GM23338 (cell line): ENCODE measurements around the gene SLC25A6. TPM values are rescaled to one million over a fixed set of nuclear protein-coding genes. Genes with fewer than 3 reads are reported as not detected.

ENCODE experiments used
- ATAC-seq: fragments of 200-7000 bp; cut with Tn5 transposase; 3 replicates; pipeline ENCODE4 v1.9.1; 2020
- DNase-seq: peaks from one replicate; pipeline ENCODE4 v3.0.0-alpha.2; 2015; ENCODE audit warnings: low spot score
- H2AFZ ChIP-seq: fragments of 200-600 bp; sonication (generic); 2 replicates; pipeline ENCODE4 v1.8.0; 2016; ENCODE audit warnings: antibody characterized with exemption, mild to moderate bottlenecking, moderate library complexity
- H3F3A ChIP-seq: fragments of 200-600 bp; sonication (generic); replicated peaks from 2 replicates; pipeline ENCODE4 v1.8.0; 2017; ENCODE audit warnings: antibody characterized with exemption, mixed run types, low read depth
- H3K27ac ChIP-seq: fragments of 200-600 bp; sonication (generic); 2 replicates; pipeline ENCODE4 v1.6.1; 2016; ENCODE audit warnings: low read depth
- H3K27me3 ChIP-seq: fragments of 200-600 bp; sonication (generic); 2 replicates; pipeline ENCODE4 v1.8.0; 2016; ENCODE audit warnings: mild to moderate bottlenecking, mixed run types, moderate library complexity; ENCODE audit not compliant: insufficient read depth
- H3K36me3 ChIP-seq: fragments of 200-600 bp; sonication (generic); 2 replicates; pipeline ENCODE4 v1.8.0; 2016; ENCODE audit warnings: mild to moderate bottlenecking; ENCODE audit not compliant: insufficient read depth
- H3K4me1 ChIP-seq: fragments of 200-600 bp; sonication (generic); 2 replicates; pipeline ENCODE4 v1.8.0; 2016; ENCODE audit warnings: mild to moderate bottlenecking, moderate library complexity; ENCODE audit not compliant: insufficient read depth
- H3K4me2 ChIP-seq: fragments of 200-600 bp; sonication (generic); 2 replicates; pipeline ENCODE4 v1.7.1; 2017; ENCODE audit warnings: mixed run types
- H3K4me3 ChIP-seq: fragments of 200-600 bp; sonication (generic); 2 replicates; pipeline ENCODE4 v1.6.1; 2016; ENCODE audit warnings: mixed run types
- H3K79me2 ChIP-seq: fragments of 200-600 bp; sonication (generic); replicated peaks from 2 replicates; pipeline ENCODE4 v1.8.0; 2017; ENCODE audit warnings: mild to moderate bottlenecking; ENCODE audit not compliant: insufficient read depth
- H3K9me2 ChIP-seq: fragments of 200-600 bp; sonication (generic); 2 replicates; pipeline ENCODE4 v1.8.0; 2017; ENCODE audit not compliant: insufficient read depth
- H4K20me1 ChIP-seq: fragments of 200-600 bp; sonication (generic); replicated peaks from 2 replicates; pipeline ENCODE4 v1.8.0; 2017; ENCODE audit warnings: mild to moderate bottlenecking; ENCODE audit not compliant: insufficient read depth
- H3K27ac Mint-ChIP-seq: 2 replicates; pipeline ENCODE4 v1.8.0; 2020; ENCODE audit warnings: inconsistent platforms, mild to moderate bottlenecking, moderate library complexity, mixed read lengths
- H3K27me3 Mint-ChIP-seq: 3 replicates; pipeline ENCODE4 v1.8.0; 2022; ENCODE audit warnings: low read depth, mild to moderate bottlenecking, moderate library complexity, mixed read lengths, inconsistent platforms; ENCODE audit not compliant: insufficient read depth, poor library complexity
- H3K36me3 Mint-ChIP-seq: 3 replicates; pipeline ENCODE4 v1.8.0; 2021; ENCODE audit warnings: low read depth, mild to moderate bottlenecking, inconsistent platforms, moderate library complexity, mixed read lengths
- H3K4me1 Mint-ChIP-seq: 3 replicates; pipeline ENCODE4 v1.8.0; 2020; ENCODE audit warnings: mild to moderate bottlenecking, inconsistent platforms, mixed read lengths
- H3K4me3 Mint-ChIP-seq: 3 replicates; pipeline ENCODE4 v1.8.0; 2021; ENCODE audit warnings: moderate library complexity, mild to moderate bottlenecking, inconsistent platforms, mixed read lengths
- H3K9me3 Mint-ChIP-seq: 3 replicates; pipeline ENCODE4 v1.8.0; 2020; ENCODE audit warnings: moderate library complexity, mild to moderate bottlenecking, inconsistent platforms, mixed read lengths
- CREB1 ChIP-seq: fragments of 250-450 bp; sonication (Bioruptor Pico); IDR thresholded peaks from 2 replicates; pipeline ENCODE4 v1.5.0; 2020; ENCODE audit warnings: low read depth, mild to moderate bottlenecking, moderate library complexity
- CTCF ChIP-seq, 2 experiments: fragments of 200-600 bp in 1 of 2; sonication (generic) in 1 of 2; conservative IDR thresholded peaks; 2 replicates each; pipeline versions ENCODE4 v1.5.1 to v1.6.1; 2016 to 2017; ENCODE audit warnings: antibody characterized with exemption in 2 of 2, low read depth in 2 of 2, mild to moderate bottlenecking in 2 of 2, moderate library complexity in 1 of 2
- ETS1 ChIP-seq: IDR thresholded peaks from 2 replicates; pipeline ENCODE4 v1.6.1; 2016; ENCODE audit warnings: antibody characterized with exemption
- EZH2 ChIP-seq: fragments of 200-600 bp; sonication (generic); IDR thresholded peaks from one replicate; pipeline ENCODE4 v1.8.0; 2017; ENCODE audit warnings: antibody characterized with exemption, mild to moderate bottlenecking, low read depth; ENCODE audit not compliant: unreplicated experiment
- EZH2phosphoT487 ChIP-seq: fragments of 200-600 bp; sonication (generic); IDR thresholded peaks from one replicate; pipeline ENCODE4 v1.8.1; 2018; ENCODE audit warnings: antibody characterized with exemption; ENCODE audit not compliant: unreplicated experiment
- JUNB ChIP-seq: IDR thresholded peaks from one replicate; pipeline ENCODE4 v1.6.1; 2016; ENCODE audit warnings: antibody characterized with exemption; ENCODE audit not compliant: unreplicated experiment
- NANOG ChIP-seq: IDR thresholded peaks from 2 replicates; pipeline ENCODE4 v1.6.1; 2016; ENCODE audit warnings: antibody characterized with exemption, borderline replicate concordance
- POLR2AphosphoS5 ChIP-seq: IDR thresholded peaks from 2 replicates; pipeline ENCODE4 v1.6.1; 2016; ENCODE audit warnings: antibody characterized with exemption, low read depth
- STAT1 ChIP-seq: IDR thresholded peaks from one replicate; pipeline ENCODE4 v1.6.1; 2016; ENCODE audit warnings: antibody characterized with exemption; ENCODE audit not compliant: unreplicated experiment
- ZNF114 ChIP-seq: fragments of 250-450 bp; sonication (Bioruptor Pico); IDR thresholded peaks from 2 replicates; pipeline ENCODE4 v1.5.0; 2020; ENCODE audit warnings: mild to moderate bottlenecking, moderate library complexity
- ZNF331 ChIP-seq: fragments of 250-450 bp; sonication (Bioruptor Pico); IDR thresholded peaks from 2 replicates; pipeline ENCODE4 v1.5.0; 2020; ENCODE audit warnings: low read depth, mild to moderate bottlenecking, moderate library complexity
- polyA plus RNA-seq: library from polyadenylated mRNA; unstranded; fragments of >200 nt; fragmentation: Nextera tagmentation; extraction: Ambion mirVana; gene quantifications from 2 replicates; pipeline ENCODE4 v1.2.1, GENCODE V29; 2016
- total RNA-seq: library from RNA; depleted of rRNA; stranded (reverse); fragments of >200 nt; shearing (Covaris generic); gene quantifications from 2 replicates; pipeline ENCODE4 v1.2.3, GENCODE V29; 2014
- TF ChIP-seq, protein P1 (sequence below): IDR thresholded peaks from one replicate; pipeline ENCODE4 v1.6.1; 2018; ENCODE audit warnings: antibody characterized with exemption; ENCODE audit not compliant: unreplicated experiment
- TF ChIP-seq, protein P2 (sequence below): fragments of 250-450 bp; sonication (Bioruptor Pico); IDR thresholded peaks from 2 replicates; pipeline ENCODE4 v1.5.0; 2020; ENCODE audit warnings: mild to moderate bottlenecking, moderate library complexity

Gene SLC25A6
- total and polyA plus RNA-seq, 2 experiments from 2014 or later: 358 to 486 TPM

DNA sequence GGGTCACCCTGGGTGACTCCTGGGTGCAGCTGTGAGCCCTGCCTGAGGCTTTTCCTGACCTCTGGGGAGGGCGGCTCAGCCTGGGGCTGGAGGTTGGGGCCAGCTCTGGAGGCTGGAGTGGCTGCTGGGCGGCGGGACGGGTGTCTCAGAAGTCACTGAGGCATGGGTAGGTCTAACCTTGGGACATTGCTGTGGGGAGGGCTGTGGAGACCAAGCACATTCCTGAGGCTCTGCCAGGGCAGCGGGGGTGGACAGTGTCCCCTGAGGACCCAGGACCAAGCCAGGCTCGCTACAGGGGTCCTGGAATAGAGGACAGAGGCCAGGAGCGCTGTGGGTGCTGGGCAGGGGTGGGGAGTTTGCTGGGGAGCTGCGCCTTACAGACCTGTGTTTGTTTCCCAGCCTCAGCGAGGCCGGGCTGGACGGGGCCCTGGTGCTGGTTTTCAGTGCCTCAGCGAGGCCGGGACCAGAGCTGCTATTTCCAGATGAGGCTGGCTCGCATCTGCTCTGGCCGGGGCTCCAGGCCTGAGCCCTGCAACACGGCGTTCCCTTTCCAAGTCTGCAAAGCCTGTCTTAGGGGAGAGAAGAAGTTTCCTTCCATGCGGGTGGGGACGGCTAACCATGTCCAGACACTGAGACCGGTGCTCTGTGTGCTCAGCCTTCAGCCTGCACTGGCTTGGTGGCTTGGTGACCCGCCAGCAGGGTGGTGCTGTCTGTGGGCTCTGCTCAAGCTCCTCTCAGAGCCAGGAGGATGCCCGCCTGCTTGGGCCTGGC is 3.0 kb upstream of the SLC25A6 start:
- Histone ChIP-seq H3K79me2 (peaks cover 47% of the 10 kb centered on the region), H3K9me2 (no peaks in the 10 kb centered on the region), H3K4me1 (peaks cover 15% of the 10 kb centered on the region), H3K27me3 (no peaks in the 10 kb centered on the region), H3F3A (peaks cover 25% of the 10 kb centered on the region), H2AFZ (no peak overlapping the region), H3K27ac (no peak overlapping the region), H3K36me3 (peaks cover 11% of the 10 kb centered on the region), H4K20me1 (peaks cover 23% of the 10 kb centered on the region), H3K4me3 (no peak overlapping the region), H3K4me2 (peak overlapping the region; percentile 55)
- peaks cover 26% of the 10 kb centered on the region for H3K4me1 Mint-ChIP-seq
- peaks cover 63% of the 10 kb centered on the region for H3K36me3 Mint-ChIP-seq
- peaks cover 11% of the 10 kb centered on the region; the same call in 2 of the 3 replicates for H3K9me3 Mint-ChIP-seq
- TF ChIP-seq, protein P1, sequence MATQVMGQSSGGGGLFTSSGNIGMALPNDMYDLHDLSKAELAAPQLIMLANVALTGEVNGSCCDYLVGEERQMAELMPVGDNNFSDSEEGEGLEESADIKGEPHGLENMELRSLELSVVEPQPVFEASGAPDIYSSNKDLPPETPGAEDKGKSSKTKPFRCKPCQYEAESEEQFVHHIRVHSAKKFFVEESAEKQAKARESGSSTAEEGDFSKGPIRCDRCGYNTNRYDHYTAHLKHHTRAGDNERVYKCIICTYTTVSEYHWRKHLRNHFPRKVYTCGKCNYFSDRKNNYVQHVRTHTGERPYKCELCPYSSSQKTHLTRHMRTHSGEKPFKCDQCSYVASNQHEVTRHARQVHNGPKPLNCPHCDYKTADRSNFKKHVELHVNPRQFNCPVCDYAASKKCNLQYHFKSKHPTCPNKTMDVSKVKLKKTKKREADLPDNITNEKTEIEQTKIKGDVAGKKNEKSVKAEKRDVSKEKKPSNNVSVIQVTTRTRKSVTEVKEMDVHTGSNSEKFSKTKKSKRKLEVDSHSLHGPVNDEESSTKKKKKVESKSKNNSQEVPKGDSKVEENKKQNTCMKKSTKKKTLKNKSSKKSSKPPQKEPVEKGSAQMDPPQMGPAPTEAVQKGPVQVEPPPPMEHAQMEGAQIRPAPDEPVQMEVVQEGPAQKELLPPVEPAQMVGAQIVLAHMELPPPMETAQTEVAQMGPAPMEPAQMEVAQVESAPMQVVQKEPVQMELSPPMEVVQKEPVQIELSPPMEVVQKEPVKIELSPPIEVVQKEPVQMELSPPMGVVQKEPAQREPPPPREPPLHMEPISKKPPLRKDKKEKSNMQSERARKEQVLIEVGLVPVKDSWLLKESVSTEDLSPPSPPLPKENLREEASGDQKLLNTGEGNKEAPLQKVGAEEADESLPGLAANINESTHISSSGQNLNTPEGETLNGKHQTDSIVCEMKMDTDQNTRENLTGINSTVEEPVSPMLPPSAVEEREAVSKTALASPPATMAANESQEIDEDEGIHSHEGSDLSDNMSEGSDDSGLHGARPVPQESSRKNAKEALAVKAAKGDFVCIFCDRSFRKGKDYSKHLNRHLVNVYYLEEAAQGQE: no peak
- no peak for TF ChIP-seq POLR2AphosphoS5
- no peak for TF ChIP-seq CREB1 (CRISPR knock-in tag)
- TF ChIP-seq ZNF114: no peak
- TF ChIP-seq EZH2phosphoT487: no peak
- no peak for TF ChIP-seq ETS1
- no peak for TF ChIP-seq JUNB
- no peak for TF ChIP-seq STAT1
- no peak for TF ChIP-seq CTCF (conservative IDR thresholded peaks at IDR 0.05; ENCODE audit: low read depth in 2 of 2)
- TF ChIP-seq, protein P2, sequence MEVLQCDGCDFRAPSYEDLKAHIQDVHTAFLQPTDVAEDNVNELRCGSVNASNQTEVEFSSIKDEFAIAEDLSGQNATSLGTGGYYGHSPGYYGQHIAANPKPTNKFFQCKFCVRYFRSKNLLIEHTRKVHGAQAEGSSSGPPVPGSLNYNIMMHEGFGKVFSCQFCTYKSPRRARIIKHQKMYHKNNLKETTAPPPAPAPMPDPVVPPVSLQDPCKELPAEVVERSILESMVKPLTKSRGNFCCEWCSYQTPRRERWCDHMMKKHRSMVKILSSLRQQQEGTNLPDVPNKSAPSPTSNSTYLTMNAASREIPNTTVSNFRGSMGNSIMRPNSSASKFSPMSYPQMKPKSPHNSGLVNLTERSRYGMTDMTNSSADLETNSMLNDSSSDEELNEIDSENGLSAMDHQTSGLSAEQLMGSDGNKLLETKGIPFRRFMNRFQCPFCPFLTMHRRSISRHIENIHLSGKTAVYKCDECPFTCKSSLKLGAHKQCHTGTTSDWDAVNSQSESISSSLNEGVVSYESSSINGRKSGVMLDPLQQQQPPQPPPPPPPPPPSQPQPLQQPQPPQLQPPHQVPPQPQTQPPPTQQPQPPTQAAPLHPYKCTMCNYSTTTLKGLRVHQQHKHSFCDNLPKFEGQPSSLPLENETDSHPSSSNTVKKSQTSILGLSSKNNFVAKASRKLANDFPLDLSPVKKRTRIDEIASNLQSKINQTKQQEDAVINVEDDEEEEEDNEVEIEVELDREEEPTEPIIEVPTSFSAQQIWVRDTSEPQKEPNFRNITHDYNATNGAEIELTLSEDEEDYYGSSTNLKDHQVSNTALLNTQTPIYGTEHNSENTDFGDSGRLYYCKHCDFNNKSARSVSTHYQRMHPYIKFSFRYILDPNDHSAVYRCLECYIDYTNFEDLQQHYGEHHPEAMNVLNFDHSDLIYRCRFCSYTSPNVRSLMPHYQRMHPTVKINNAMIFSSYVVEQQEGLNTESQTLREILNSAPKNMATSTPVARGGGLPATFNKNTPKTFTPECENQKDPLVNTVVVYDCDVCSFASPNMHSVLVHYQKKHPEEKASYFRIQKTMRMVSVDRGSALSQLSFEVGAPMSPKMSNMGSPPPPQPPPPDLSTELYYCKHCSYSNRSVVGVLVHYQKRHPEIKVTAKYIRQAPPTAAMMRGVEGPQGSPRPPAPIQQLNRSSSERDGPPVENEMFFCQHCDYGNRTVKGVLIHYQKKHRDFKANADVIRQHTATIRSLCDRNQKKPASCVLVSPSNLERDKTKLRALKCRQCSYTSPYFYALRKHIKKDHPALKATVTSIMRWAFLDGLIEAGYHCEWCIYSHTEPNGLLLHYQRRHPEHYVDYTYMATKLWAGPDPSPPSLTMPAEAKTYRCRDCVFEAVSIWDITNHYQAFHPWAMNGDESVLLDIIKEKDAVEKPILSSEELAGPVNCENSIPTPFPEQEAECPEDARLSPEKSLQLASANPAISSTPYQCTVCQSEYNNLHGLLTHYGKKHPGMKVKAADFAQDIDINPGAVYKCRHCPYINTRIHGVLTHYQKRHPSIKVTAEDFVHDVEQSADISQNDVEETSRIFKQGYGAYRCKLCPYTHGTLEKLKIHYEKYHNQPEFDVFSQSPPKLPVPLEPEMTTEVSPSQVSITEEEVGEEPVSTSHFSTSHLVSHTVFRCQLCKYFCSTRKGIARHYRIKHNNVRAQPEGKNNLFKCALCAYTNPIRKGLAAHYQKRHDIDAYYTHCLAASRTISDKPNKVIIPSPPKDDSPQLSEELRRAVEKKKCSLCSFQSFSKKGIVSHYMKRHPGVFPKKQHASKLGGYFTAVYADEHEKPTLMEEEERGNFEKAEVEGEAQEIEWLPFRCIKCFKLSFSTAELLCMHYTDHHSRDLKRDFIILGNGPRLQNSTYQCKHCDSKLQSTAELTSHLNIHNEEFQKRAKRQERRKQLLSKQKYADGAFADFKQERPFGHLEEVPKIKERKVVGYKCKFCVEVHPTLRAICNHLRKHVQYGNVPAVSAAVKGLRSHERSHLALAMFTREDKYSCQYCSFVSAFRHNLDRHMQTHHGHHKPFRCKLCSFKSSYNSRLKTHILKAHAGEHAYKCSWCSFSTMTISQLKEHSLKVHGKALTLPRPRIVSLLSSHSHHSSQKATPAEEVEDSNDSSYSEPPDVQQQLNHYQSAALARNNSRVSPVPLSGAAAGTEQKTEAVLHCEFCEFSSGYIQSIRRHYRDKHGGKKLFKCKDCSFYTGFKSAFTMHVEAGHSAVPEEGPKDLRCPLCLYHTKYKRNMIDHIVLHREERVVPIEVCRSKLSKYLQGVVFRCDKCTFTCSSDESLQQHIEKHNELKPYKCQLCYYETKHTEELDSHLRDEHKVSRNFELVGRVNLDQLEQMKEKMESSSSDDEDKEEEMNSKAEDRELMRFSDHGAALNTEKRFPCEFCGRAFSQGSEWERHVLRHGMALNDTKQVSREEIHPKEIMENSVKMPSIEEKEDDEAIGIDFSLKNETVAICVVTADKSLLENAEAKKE (CRISPR knock-in tag): no peak
- no peak for TF ChIP-seq ZNF331 (CRISPR knock-in tag)
- no peak for TF ChIP-seq EZH2
- TF ChIP-seq NANOG: no peak
- ATAC-seq (no peak), DNase-seq (no peak)
- peak overlapping the region; percentile 50; the same call in 1 of the 2 replicates for H3K27ac Mint-ChIP-seq
- H3K27me3 Mint-ChIP-seq: peaks cover 33% of the 10 kb centered on the region
- peak overlapping the region; percentile 93 for H3K4me3 Mint-ChIP-seq
